Caco-2 (cell line): ENCODE data around the gene AUTS2. TPM values are rescaled to one million over a fixed set of nuclear protein-coding genes. Genes with fewer than 3 reads are reported as not detected.

Experiments used
- BruUV-seq: library from RNA; stranded (reverse); fragments of 400-500 nt; replicated peaks from 2 replicates; lab custom pipeline; 2021; lab: Mats Ljungman, UMichigan
- CTCF ChIA-PET: fragments of 300-600 bp; sonication (Branson Sonifier 250); formaldehyde crosslinking; loops from one replicate; lab custom pipeline; 2022; ENCODE audit warnings: antibody characterized with exemption; lab: Charles Lee
- POLR2A ChIA-PET: fragments of 300-600 bp; sonication (Branson Sonifier 250); formaldehyde crosslinking; loops from one replicate; lab custom pipeline; 2022; ENCODE audit warnings: antibody characterized with exemption; lab: Charles Lee
- DNase-seq, 2 experiments: peaks; one replicate each; pipeline versions ENCODE4 v3.0.0 to v3.0.0-alpha.2; 2020 to 2022
- H3K27me3 ChIP-seq: replicated peaks from 2 replicates; pipeline ENCODE4 v1.6.0; 2011; ENCODE audit warnings: low read length; ENCODE audit not compliant: control insufficient read depth, insufficient read depth
- H3K36me3 ChIP-seq: 2 replicates; pipeline ENCODE4 v1.5.1; 2011; ENCODE audit warnings: low read length; ENCODE audit not compliant: control insufficient read depth, insufficient read depth
- H3K4me1 ChIP-seq: fragments of 250-450 bp; sonication (Bioruptor Pico); 2 replicates; pipeline ENCODE4 v1.5.1; 2020; ENCODE audit warnings: mild to moderate bottlenecking
- H3K4me3 ChIP-seq: 2 replicates; pipeline ENCODE4 v1.5.1; 2011; ENCODE audit warnings: low read depth, mild to moderate bottlenecking, control low read depth, low read length
- H3K9me3 ChIP-seq: fragments of 250-450 bp; sonication (Bioruptor Pico); 2 replicates; pipeline ENCODE4 v1.5.1; 2020; ENCODE audit warnings: mild to moderate bottlenecking, moderate library complexity
- H3K27ac Mint-ChIP-seq: one replicate; pipeline ENCODE4 v1.8.0; 2022; ENCODE audit warnings: mixed read lengths; ENCODE audit not compliant: unreplicated experiment
- H3K27me3 Mint-ChIP-seq: one replicate; pipeline ENCODE4 v1.8.0; 2022; ENCODE audit warnings: mixed read lengths; ENCODE audit not compliant: insufficient read depth, unreplicated experiment
- H3K36me3 Mint-ChIP-seq: one replicate; pipeline ENCODE4 v1.8.0; 2022; ENCODE audit warnings: mild to moderate bottlenecking, mixed read lengths; ENCODE audit not compliant: insufficient read depth, unreplicated experiment
- H3K4me1 Mint-ChIP-seq: one replicate; pipeline ENCODE4 v1.8.0; 2022; ENCODE audit warnings: low read depth, mixed read lengths; ENCODE audit not compliant: unreplicated experiment
- H3K4me3 Mint-ChIP-seq: one replicate; pipeline ENCODE4 v1.8.0; 2022; ENCODE audit warnings: mild to moderate bottlenecking, moderate library complexity, mixed read lengths; ENCODE audit not compliant: unreplicated experiment
- H3K9me3 Mint-ChIP-seq: one replicate; pipeline ENCODE4 v1.8.0; 2022; ENCODE audit warnings: mixed read lengths; ENCODE audit not compliant: unreplicated experiment
- intact Hi-C: fragments of 100-400 bp; cut with micrococcal nuclease; formaldehyde crosslinking; loops from one replicate; pipeline ENCODE4 v1.10.0; 2022; ENCODE audit not compliant: unreplicated experiment
- total RNA-seq: library from RNA; stranded (reverse); gene quantifications from 2 replicates; pipeline ENCODE4 v1.2.3, GENCODE V29; 2022
- TF ChIP-seq, protein P1 (sequence below), 2 experiments: fragments of 200-600 bp in 1 of 2; IDR thresholded peaks; 1 replicate in 1 of 2; 2 replicates in 1 of 2; pipeline versions ENCODE4 v1.5.1 to v1.8.0; 2011 to 2022; ENCODE audit warnings: antibody characterized with exemption in 1 of 2, control low read depth in 1 of 2, inconsistent platforms in 1 of 2, low read depth in 1 of 2, low read length in 1 of 2, mild to moderate bottlenecking in 1 of 2, moderate library complexity in 1 of 2; ENCODE audit not compliant: insufficient read depth in 1 of 2, severe bottlenecking in 1 of 2, unreplicated experiment in 1 of 2

Gene AUTS2
- total RNA-seq, 1 experiment from 2014 or later = 37.1 TPM

- Mint-ChIP-seq H3K9me3 (no peaks in the 10 kb centered on the region), H3K27ac (no peak overlapping the region), H3K27me3 (no peaks in the 10 kb centered on the region), H3K36me3 (no peaks in the 10 kb centered on the region), H3K4me3 (no peak overlapping the region), H3K4me1 (peaks cover 6% of the 10 kb centered on the region)
- DNase-seq = no peak
- TF ChIP-seq, protein P1, sequence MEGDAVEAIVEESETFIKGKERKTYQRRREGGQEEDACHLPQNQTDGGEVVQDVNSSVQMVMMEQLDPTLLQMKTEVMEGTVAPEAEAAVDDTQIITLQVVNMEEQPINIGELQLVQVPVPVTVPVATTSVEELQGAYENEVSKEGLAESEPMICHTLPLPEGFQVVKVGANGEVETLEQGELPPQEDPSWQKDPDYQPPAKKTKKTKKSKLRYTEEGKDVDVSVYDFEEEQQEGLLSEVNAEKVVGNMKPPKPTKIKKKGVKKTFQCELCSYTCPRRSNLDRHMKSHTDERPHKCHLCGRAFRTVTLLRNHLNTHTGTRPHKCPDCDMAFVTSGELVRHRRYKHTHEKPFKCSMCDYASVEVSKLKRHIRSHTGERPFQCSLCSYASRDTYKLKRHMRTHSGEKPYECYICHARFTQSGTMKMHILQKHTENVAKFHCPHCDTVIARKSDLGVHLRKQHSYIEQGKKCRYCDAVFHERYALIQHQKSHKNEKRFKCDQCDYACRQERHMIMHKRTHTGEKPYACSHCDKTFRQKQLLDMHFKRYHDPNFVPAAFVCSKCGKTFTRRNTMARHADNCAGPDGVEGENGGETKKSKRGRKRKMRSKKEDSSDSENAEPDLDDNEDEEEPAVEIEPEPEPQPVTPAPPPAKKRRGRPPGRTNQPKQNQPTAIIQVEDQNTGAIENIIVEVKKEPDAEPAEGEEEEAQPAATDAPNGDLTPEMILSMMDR (IDR thresholded peaks at IDR 0.05; ENCODE audit: insufficient read depth in 1 of 2, low read depth in 1 of 2, low read length in 1 of 2, severe bottlenecking in 1 of 2, unreplicated experiment in 1 of 2) = no peak
- Histone ChIP-seq H3K36me3 (no peaks in the 10 kb centered on the region), H3K4me1 (no peaks in the 10 kb centered on the region), H3K9me3 (no peaks in the 10 kb centered on the region), H3K4me3 (no peak overlapping the region), H3K27me3 (no peaks in the 10 kb centered on the region)
- CTCF ChIA-PET = no interaction called here
- no TSS peak for BruUV-seq
- POLR2A ChIA-PET = no interaction called here
- intact Hi-C loops = no loop called here
Observed at GRCh38 chr7:70665997-70666396, 1067.7 kb downstream of the AUTS2 start.

DNA sequence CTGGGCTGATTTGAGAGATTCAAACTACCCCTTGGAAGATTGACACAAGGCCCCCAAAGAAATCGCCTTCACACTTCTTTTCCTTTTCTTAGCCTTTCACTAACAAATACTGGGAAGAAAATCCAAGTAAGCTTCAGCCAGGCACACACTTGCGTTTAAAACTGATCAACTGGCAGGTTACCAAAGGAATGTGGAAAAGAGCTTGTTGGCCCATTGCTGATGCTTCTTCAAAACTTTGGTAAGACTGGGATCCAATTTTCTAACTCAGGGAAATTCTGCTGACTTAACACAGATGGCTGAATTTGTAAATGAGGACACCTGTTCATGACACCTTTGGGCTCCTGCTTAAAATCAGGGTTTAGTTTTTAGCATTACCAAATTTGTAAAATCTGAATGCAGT lies 1069.1 kb downstream of the AUTS2 start:
- no peaks in the 10 kb centered on the region for H3K27me3 Mint-ChIP-seq
- ChIA-PET POLR2A (no interaction called here), CTCF (no interaction called here)
- Histone ChIP-seq H3K27me3 (no peaks in the 10 kb centered on the region), H3K36me3 (no peaks in the 10 kb centered on the region), H3K9me3 (no peaks in the 10 kb centered on the region), H3K4me3 (no peak overlapping the region), H3K4me1 (no peaks in the 10 kb centered on the region)
- TF ChIP-seq, protein P1 (IDR thresholded peaks at IDR 0.05; ENCODE audit: insufficient read depth in 1 of 2, low read depth in 1 of 2, low read length in 1 of 2, severe bottlenecking in 1 of 2, unreplicated experiment in 1 of 2) = no peak
- H3K36me3 Mint-ChIP-seq = no peaks in the 10 kb centered on the region
- H3K4me1 Mint-ChIP-seq = peaks cover 6% of the 10 kb centered on the region
- H3K27ac Mint-ChIP-seq = no peak overlapping the region
- no peak for DNase-seq
- H3K9me3 Mint-ChIP-seq = no peaks in the 10 kb centered on the region
- intact Hi-C loops = no loop called here
- BruUV-seq = no TSS peak
- no peak overlapping the region for H3K4me3 Mint-ChIP-seq

GRCh38 chr7:70668606-70669358 lies 1070.5 kb downstream of the AUTS2 start:
- Mint-ChIP-seq H3K9me3 (no peaks in the 10 kb centered on the region), H3K36me3 (no peaks in the 10 kb centered on the region), H3K27me3 (no peaks in the 10 kb centered on the region), H3K4me1 (peaks cover 6% of the 10 kb centered on the region), H3K27ac (peak overlapping the region; percentile 66), H3K4me3 (no peak overlapping the region)
- POLR2A ChIA-PET = no interaction called here
- no TSS peak for BruUV-seq
- Histone ChIP-seq H3K9me3 (no peaks in the 10 kb centered on the region), H3K36me3 (no peaks in the 10 kb centered on the region), H3K4me1 (no peaks in the 10 kb centered on the region), H3K4me3 (no peak overlapping the region), H3K27me3 (no peaks in the 10 kb centered on the region)
- peak in 1 of 2 experiments; percentile 16 for DNase-seq
- TF ChIP-seq, protein P1 (IDR thresholded peaks at IDR 0.05; ENCODE audit: insufficient read depth in 1 of 2, low read depth in 1 of 2, low read length in 1 of 2, severe bottlenecking in 1 of 2, unreplicated experiment in 1 of 2) = no peak
- intact Hi-C loops = no loop called here
- CTCF ChIA-PET = no interaction called here
